ENCODE results near the gene DTX1.

DTX1 gene

DNA sequence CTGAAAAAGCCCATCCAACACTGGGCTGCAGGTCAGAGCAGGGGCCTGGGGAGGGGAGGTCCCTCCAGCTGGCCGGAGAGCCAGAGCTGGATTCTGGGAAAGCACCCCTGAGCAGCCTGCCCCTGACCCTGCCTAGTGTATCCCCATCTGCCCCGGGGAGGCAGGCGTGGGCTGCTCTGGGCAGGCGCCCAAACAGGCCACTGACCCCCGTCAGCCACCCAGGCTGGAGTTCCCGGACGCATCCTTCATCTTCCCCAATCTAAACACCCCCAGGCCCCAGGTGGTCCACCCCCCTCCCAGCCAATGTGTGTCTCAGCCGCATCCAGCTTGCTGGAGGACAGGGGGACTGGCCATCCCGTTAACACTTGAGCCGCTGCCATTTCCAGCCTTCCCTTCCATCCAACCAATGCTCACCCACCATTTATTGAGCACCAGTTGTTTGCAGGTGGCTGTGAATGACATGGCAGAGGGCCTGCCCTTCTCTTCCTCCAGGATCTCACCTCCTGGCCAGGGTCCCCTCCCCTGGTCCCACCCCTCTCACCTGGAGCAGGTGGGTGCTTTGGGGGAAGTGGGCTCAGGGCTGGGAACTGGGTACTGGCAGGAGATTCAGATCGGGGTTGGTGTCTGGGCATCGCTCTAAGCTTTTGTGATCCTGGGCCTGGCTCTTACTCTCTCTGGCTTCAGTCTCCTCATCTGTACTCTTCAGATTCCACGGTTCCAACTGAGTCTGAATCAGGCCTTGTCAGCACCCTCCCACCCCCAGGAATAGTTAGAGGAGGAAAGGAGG is 743 bp upstream of the DTX1 start:
- DNase-seq (ENCODE audit: low read depth in 2 of 2), result no peak

- DNase-seq (ENCODE audit: low read depth in 2 of 2), result no peak
Measured at GRCh38 chr12:113056381-113056630, 224 bp upstream of the DTX1 start.

DNA sequence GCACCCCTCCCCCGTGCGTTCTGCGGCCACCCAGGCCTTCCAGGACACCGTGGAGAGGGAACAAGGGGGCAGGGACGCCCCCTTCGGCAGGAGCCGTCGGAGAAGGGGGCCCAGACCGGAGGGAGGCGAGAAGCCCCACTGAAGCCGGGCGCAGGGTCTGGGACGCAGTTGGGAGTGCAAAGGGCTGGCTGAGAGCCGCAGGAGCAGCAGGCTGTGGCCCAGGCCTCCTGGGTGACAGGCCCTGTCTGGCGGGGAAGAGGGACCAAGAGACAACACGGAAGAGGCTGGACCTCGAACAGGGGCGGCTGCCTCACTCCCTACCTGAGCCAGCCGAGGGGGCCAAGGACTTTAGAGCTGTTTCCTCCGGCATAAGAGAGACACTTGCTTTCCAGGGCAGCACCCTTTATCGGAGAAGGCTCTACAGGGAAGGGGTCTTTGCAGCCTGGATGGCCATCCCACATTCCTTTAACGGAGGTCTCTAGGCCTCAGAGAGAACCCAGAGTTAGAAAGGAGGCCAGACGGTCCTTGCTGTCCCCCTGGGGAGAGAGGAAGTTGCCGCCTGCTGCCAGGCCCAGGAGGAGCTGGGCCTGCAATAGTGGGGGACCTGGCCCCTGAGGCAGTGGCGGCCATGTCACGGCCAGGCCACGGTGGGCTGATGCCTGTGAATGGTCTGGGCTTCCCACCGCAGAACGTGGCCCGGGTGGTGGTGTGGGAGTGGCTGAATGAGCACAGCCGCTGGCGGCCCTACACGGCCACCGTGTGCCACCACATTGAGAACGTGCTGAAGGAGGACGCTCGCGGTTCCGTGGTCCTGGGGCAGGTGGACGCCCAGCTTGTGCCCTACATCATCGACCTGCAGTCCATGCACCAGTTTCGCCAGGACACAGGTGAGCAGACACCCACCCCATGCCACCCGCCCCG is 1.3 kb downstream of the DTX1 start:
- DNase-seq (ENCODE audit: low read depth in 2 of 2), result no peak

DNA sequence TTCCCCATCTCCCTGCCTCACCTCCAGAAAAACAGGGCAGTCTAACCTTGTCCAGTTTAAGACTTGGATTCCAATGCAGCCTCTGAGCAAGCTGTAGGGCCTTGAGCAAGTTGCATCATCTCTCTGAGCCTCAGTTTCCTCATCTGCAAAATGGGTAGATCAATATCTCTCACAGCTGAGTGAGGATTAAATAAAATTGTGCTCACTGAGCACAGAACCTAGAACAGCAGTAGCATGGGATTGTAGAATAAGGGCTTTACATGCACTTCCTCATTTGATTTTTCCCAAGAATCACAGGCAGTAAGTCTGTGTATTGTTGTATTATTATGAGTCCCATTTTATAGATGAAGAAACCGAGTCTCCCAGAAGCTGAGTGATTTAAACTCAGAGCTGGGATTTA is 2.0 kb downstream of the DTX1 start:
- no peak for DNase-seq (ENCODE audit: low read depth in 2 of 2)

DNA sequence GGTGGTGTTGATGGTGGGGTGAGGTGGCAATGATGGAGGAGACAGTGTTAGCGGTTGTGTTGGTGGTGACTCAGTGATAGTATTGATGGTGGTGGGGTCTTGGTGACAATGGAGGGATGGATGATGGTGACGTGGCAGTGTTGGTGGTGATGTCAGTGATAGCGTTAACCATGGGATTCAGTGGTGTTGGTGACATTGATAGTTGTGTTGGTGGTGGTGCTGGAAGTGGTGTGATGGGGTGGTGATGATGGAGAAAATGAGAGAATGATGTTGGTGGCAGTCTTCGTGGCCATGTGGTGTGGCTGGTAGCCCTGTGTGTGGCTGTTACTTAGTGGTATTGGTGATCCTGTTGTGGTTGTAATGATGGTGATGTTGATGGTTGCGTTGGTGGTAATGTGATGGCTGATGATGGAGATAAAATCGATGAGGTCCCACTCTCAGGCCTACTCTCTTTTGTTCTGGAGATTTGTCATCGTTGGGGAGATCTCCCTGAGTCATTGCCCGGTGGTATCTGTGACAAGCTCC is 2.6 kb downstream of the DTX1 start:
- DNase-seq (ENCODE audit: low read depth in 2 of 2), result no peak

DNA sequence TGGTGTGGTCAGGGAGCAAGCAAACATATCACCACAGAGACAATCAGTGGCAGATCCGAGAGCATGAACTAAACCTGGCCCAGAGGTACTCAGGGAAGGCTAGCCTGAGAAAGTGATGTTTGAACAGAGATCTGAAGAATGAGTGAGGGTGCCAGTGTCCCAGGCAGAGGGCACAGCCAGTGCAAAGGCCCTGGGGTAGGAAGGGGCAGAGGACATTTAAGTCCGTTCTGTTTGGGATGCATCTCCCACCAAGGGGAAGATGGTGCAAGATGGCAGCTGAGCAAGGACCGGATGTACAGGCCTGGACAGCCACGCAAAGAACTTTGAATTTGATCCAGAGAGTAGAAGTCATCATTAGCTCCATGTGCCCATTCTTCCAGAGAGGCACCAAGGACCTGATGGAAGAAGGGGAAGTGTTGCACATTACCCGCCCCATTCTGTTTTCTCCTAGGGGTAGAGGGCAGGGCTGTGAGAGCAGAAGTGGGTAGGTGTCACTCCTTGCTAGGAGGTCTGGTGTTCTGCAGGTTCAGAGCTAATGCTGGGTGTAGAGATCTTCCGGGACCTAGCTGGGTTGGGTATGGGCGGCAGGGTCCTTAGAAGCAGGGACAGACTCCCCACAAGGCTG is 3.9 kb downstream of the DTX1 start:
- DNase-seq (ENCODE audit: low read depth in 2 of 2), result no peak

- no peak for DNase-seq (ENCODE audit: low read depth in 2 of 2)
Measured at GRCh38 chr12:113061061-113061694, 4.6 kb downstream of the DTX1 start.

- DNase-seq (ENCODE audit: low read depth in 2 of 2), result no peak
Measured at GRCh38 chr12:113062502-113063395, 6.2 kb downstream of the DTX1 start.

GRCh38 chr12:113063396-113064350 is 7.1 kb downstream of the DTX1 start:
- DNase-seq (ENCODE audit: low read depth in 2 of 2), result no peak

- no peak for DNase-seq (ENCODE audit: low read depth in 2 of 2)
Measured at GRCh38 chr12:113064395-113065125, 8.0 kb downstream of the DTX1 start.

- no peak for DNase-seq (ENCODE audit: low read depth in 2 of 2)
Measured at GRCh38 chr12:113065126-113066007, 8.8 kb downstream of the DTX1 start.

DNA sequence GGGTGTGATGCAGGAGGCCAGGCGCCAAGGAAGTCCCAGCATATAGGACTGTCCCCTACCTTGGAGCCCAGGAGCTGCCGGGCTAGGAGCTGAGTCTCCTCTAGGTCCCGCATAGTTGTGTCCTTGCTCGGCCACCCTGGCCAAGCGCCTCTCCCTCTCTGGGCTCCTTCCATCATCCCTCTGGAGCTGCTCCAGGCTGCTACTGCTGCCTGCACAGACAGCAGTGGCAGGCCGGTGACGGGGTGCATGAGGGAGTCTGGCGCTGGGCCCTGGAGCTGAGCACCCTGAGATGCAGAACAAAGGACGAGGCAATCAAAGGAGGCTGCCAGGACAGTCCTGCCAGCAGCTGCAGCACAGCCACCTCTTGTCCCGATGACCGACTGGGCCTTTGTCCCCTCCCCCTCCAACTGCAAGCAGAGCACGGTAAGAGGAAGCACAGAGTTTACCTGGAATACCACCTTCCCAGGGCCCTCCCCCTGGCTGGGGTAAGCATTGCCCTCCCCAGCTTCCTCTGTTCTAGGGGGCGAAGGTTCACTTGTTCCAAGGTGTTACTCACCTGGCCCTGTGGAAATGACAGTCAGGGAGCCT is 10.4 kb downstream of the DTX1 start:
- no peak for DNase-seq (ENCODE audit: low read depth in 2 of 2)

GRCh38 chr12:113067987-113068935 is 11.7 kb downstream of the DTX1 start:
- DNase-seq (ENCODE audit: low read depth in 2 of 2), result no peak

DNA sequence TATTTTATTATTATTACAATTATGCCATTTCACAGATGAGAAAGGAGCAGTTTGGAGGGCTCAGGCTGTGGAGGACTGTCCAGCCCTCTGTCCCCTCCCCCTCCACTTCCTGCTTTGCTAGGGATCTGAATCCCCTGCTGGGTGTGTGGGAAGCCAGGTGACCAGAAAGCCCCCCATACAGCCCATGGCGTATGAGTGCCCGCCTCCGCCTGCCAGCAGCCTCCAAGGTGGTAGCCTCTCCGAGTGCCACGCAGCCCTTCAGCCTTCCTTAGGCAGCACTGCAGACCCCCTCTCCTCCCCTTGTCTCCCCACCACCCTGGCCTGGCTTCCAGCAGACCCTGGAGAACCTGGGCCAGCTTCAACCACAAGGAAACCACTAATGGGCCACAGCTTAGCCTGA is 12.6 kb downstream of the DTX1 start:
- DNase-seq (ENCODE audit: low read depth in 2 of 2), result no peak

DNA sequence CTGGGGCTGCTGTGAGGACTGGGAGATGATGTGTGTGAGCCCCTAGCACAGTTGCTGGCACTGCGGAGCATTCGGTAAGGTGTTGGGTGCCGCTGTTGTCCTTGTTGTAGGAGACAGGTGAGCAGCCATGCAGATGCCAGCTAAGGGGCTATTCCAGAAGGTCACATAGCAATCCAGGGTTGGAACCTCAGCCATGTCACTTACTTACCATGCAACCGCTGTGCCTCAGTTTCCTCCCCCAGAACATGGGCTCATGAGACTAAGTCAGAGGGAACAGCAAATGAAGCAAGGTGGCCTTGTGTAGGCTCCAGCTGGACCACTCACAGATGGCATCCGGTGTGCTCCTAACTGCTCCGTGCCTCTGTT is 13.2 kb downstream of the DTX1 start:
- DNase-seq (ENCODE audit: low read depth in 2 of 2), result no peak

DNA sequence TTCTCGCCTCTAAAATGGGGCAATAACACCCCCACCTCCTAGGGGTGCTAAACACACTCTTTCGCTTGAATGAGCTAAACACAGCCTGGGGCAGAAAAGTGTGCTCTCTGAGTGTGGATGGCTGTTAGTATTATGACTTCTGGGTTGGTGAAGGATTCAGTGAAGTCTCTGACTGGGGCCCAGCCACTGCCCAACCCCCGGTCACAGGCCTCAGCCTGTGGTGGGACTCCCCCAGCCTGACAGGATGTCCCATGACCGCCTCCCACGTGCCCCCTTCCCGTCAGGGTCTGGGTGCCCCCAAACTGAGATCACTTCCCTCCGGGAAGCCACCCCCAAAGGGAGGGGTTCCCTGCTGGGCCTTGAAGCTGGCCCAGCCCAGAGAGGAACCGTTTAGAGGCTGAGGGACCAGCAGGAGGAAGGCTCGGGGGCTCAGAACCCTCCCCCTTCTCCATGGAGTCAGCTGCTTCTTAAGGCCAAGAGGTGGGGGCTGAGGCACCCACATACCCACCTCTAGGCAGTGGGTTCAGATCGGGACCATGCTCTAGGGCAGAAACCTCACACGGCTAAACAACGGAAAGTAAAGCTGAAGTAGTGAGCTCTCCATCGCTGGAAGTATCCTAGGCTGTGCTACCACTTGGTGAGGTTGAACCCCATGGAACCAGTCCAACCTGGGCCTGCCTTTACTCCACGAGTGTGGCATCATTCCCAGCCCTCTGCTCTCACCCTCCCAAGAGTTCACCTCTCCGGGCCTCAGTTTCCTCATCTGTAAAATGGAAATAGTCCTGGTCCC is 13.8 kb downstream of the DTX1 start:
- DNase-seq (ENCODE audit: low read depth in 2 of 2), result peak; percentile 31 to 33

Measured in stimulated activated CD4-positive, alpha-beta T cell treated with anti-CD3 and anti-CD28 coated beads, Interleukin-4, amount 100 ng/mL, for 48 hours (primary cell).